NOMO-1 treated with dmso at 0.1 percent for 144 hours (cell line): ENCODE measurements around the gene IGSF3.

Experiments used
- DNase-seq: peaks from one replicate; lab custom pipeline; 2025; ENCODE audit not compliant: unreplicated experiment; lab: John Stamatoyannopoulos, UW

IGSF3 gene

GRCh38 chr1:116686723-116687352, 19.3 kb upstream of the IGSF3 start:
- no peak for DNase-seq

GRCh38 chr1:116686175-116686574, 18.6 kb upstream of the IGSF3 start:
- no peak for DNase-seq

- DNase-seq: no peak
Observed at GRCh38 chr1:116684575-116684974, 17.0 kb upstream of the IGSF3 start.

- no peak for DNase-seq
Observed at GRCh38 chr1:116682641-116683221, 15.2 kb upstream of the IGSF3 start.

GRCh38 chr1:116681343-116681899, 13.9 kb upstream of the IGSF3 start:
- no peak for DNase-seq

- DNase-seq: peak; percentile 68
Observed at GRCh38 chr1:116680752-116681151, 13.2 kb upstream of the IGSF3 start.

GRCh38 chr1:116679828-116680628, 12.5 kb upstream of the IGSF3 start:
- no peak for DNase-seq

- DNase-seq: no peak
Observed at GRCh38 chr1:116679091-116679827, 11.7 kb upstream of the IGSF3 start.

GRCh38 chr1:116678732-116679090, 11.2 kb upstream of the IGSF3 start:
- DNase-seq: no peak

- no peak for DNase-seq
Observed at GRCh38 chr1:116677474-116678062, 10.0 kb upstream of the IGSF3 start.

GRCh38 chr1:116676291-116676690, 8.8 kb upstream of the IGSF3 start:
- no peak for DNase-seq

- DNase-seq: no peak
Observed at GRCh38 chr1:116674751-116675150, 7.2 kb upstream of the IGSF3 start.

GRCh38 chr1:116674011-116674531, 6.5 kb upstream of the IGSF3 start:
- no peak for DNase-seq

- no peak for DNase-seq
Observed at GRCh38 chr1:116671912-116672311, 4.4 kb upstream of the IGSF3 start.

- no peak for DNase-seq
Observed at GRCh38 chr1:116671072-116671760, 3.7 kb upstream of the IGSF3 start.

GRCh38 chr1:116668277-116668676, 744 bp upstream of the IGSF3 start:
- DNase-seq: no peak

- no peak for DNase-seq
Observed at GRCh38 chr1:116667078-116667574, 407 bp downstream of the IGSF3 start.

GRCh38 chr1:116666187-116667077, 1.1 kb downstream of the IGSF3 start:
- DNase-seq: no peak

GRCh38 chr1:116664978-116665371, 2.6 kb downstream of the IGSF3 start:
- DNase-seq: no peak
